HG03175 (cell line): ENCODE measurements around the gene HUWE1.

Experiments
- ATAC-seq: cut with Tn5 transposase; IDR thresholded peaks from one replicate; pipeline ENCODE4 v1.9.1; 2021; ENCODE audit warnings: mild to moderate bottlenecking, moderate library complexity; ENCODE audit not compliant: unreplicated experiment

HUWE1 gene

GRCh38 chrX:53622431-53622830 is 64.1 kb downstream of the HUWE1 start:
- no peak for ATAC-seq

GRCh38 chrX:53621418-53621986 is 65.0 kb downstream of the HUWE1 start:
- ATAC-seq, result no peak

GRCh38 chrX:53616946-53617345 is 69.6 kb downstream of the HUWE1 start:
- ATAC-seq, result no peak

GRCh38 chrX:53606456-53606855 is 80.1 kb downstream of the HUWE1 start:
- no peak for ATAC-seq

GRCh38 chrX:53605004-53605403 is 81.5 kb downstream of the HUWE1 start:
- ATAC-seq, result no peak

GRCh38 chrX:53599781-53600396 is 86.6 kb downstream of the HUWE1 start:
- no peak for ATAC-seq

- ATAC-seq, result no peak
These were observed 88.3 kb downstream of the HUWE1 start for GRCh38 chrX:53598169-53598568.

- ATAC-seq, result no peak
These were observed 91.2 kb downstream of the HUWE1 start for GRCh38 chrX:53595266-53595810.

- ATAC-seq, result no peak
These were observed 92.2 kb downstream of the HUWE1 start for GRCh38 chrX:53594354-53594753.

- no peak for ATAC-seq
These were observed 98.6 kb downstream of the HUWE1 start for GRCh38 chrX:53587795-53588420.

GRCh38 chrX:53584891-53585290 is 101.6 kb downstream of the HUWE1 start:
- ATAC-seq, result no peak

GRCh38 chrX:53583571-53583970 is 102.9 kb downstream of the HUWE1 start:
- ATAC-seq, result no peak

GRCh38 chrX:53580742-53581504 is 105.6 kb downstream of the HUWE1 start:
- no peak for ATAC-seq

GRCh38 chrX:53571494-53571893 is 115.0 kb downstream of the HUWE1 start:
- no peak for ATAC-seq

GRCh38 chrX:53563324-53563723 is 123.2 kb downstream of the HUWE1 start:
- no peak for ATAC-seq

- no peak for ATAC-seq
These were observed 124.6 kb downstream of the HUWE1 start for GRCh38 chrX:53561912-53562311.

- no peak for ATAC-seq
These were observed 127.9 kb downstream of the HUWE1 start for GRCh38 chrX:53558646-53559045.

GRCh38 chrX:53556868-53557267 is 129.7 kb downstream of the HUWE1 start:
- ATAC-seq, result no peak

- ATAC-seq, result no peak
These were observed 135.6 kb downstream of the HUWE1 start for GRCh38 chrX:53550756-53551463.

- no peak for ATAC-seq
These were observed 138.9 kb downstream of the HUWE1 start for GRCh38 chrX:53547668-53548067.

GRCh38 chrX:53544936-53545335 is 141.6 kb downstream of the HUWE1 start:
- no peak for ATAC-seq
